RKO (cell line): Measurements from ENCODE around the gene BACH1.

ENCODE experiments used
- DNase-seq: peaks from one replicate; pipeline ENCODE4 v3.0.0-alpha.2; 2016; ENCODE audit warnings: low spot score

BACH1 gene

GRCh38 chr21:29379517-29380054 lies 80.9 kb downstream of the BACH1 start:
- no peak for DNase-seq

GRCh38 chr21:29382030-29382654 lies 83.4 kb downstream of the BACH1 start:
- DNase-seq: peak; percentile 13

GRCh38 chr21:29384683-29385359 lies 86.1 kb downstream of the BACH1 start:
- DNase-seq: no peak

GRCh38 chr21:29385934-29386520 lies 87.3 kb downstream of the BACH1 start:
- DNase-seq: no peak

GRCh38 chr21:29386803-29387202 lies 88.1 kb downstream of the BACH1 start:
- DNase-seq: no peak

GRCh38 chr21:29387598-29387997 lies 88.9 kb downstream of the BACH1 start:
- DNase-seq: no peak

GRCh38 chr21:29389136-29389535 lies 90.4 kb downstream of the BACH1 start:
- no peak for DNase-seq

- DNase-seq: no peak
Measured at GRCh38 chr21:29390778-29391177, 92.1 kb downstream of the BACH1 start.

GRCh38 chr21:29394051-29394450 lies 95.3 kb downstream of the BACH1 start:
- DNase-seq: no peak
